A673 (cell line): ENCODE data around the gene HOXA3. TPM values are rescaled to one million over a fixed set of nuclear protein-coding genes. Genes with fewer than 3 reads are reported as not detected.

Experiments
- BruUV-seq: library from RNA; stranded (reverse); fragments of 400-500 nt; replicated peaks from 2 replicates; lab custom pipeline; 2021; lab: Mats Ljungman, UMichigan
- CTCF ChIA-PET: fragments of 300-600 bp; sonication (Branson Sonifier 250); formaldehyde crosslinking; loops from one replicate; lab custom pipeline; 2022; ENCODE audit warnings: antibody characterized with exemption; lab: Charles Lee
- POLR2A ChIA-PET: fragments of 300-600 bp; sonication (Branson Sonifier 250); formaldehyde crosslinking; loops from one replicate; lab custom pipeline; 2022; ENCODE audit warnings: antibody characterized with exemption; ENCODE audit not compliant: low non-redundant PET; lab: Charles Lee
- DNase-seq: peaks from one replicate; pipeline ENCODE4 v3.0.0-alpha.2; 2015; ENCODE audit warnings: low spot score
- H3K27ac ChIP-seq: fragments of 200-600 bp; sonication (generic); 2 replicates; pipeline ENCODE4 v1.5.1; 2016; ENCODE audit warnings: mixed run types, low read depth, mild to moderate bottlenecking, mixed read lengths, antibody characterized with exemption, low read length; ENCODE audit not compliant: poor library complexity, severe bottlenecking
- H3K27me3 ChIP-seq: fragments of 200-600 bp; sonication (generic); replicated peaks from 2 replicates; pipeline ENCODE4 v1.6.1; 2017; ENCODE audit warnings: mixed run types, low read depth, mild to moderate bottlenecking, mixed read lengths, antibody characterized with exemption, low read length; ENCODE audit not compliant: insufficient read depth, poor library complexity
- H3K36me3 ChIP-seq: fragments of 200-600 bp; sonication (generic); 2 replicates; pipeline ENCODE4 v1.6.1; 2016; ENCODE audit warnings: mixed run types, mild to moderate bottlenecking, mixed read lengths, antibody characterized with exemption, low read length; ENCODE audit not compliant: insufficient read depth, poor library complexity, severe bottlenecking
- H3K4me1 ChIP-seq: fragments of 200-600 bp; sonication (generic); 2 replicates; pipeline ENCODE4 v1.6.1; 2017; ENCODE audit warnings: mixed run types, mild to moderate bottlenecking, mixed read lengths, antibody characterized with exemption, low read length; ENCODE audit not compliant: insufficient read depth, poor library complexity, severe bottlenecking
- H3K4me3 ChIP-seq: fragments of 200-600 bp; sonication (generic); 2 replicates; pipeline ENCODE4 v1.5.1; 2016; ENCODE audit warnings: low read depth, mixed run types, mild to moderate bottlenecking, mixed read lengths, low read length; ENCODE audit not compliant: poor library complexity, severe bottlenecking
- H3K9me3 ChIP-seq: fragments of 200-600 bp; sonication (generic); 2 replicates; pipeline ENCODE4 v1.6.1; 2016; ENCODE audit warnings: mixed run types, low read depth, mild to moderate bottlenecking, mixed read lengths, antibody characterized with exemption, low read length; ENCODE audit not compliant: poor library complexity, severe bottlenecking
- EZH2 ChIP-seq: fragments of 200-600 bp; sonication (generic); IDR thresholded peaks from 2 replicates; pipeline ENCODE4 v1.6.1; 2017; ENCODE audit warnings: borderline replicate concordance, low read depth, mild to moderate bottlenecking, mixed read lengths, antibody characterized with exemption, low read length; ENCODE audit not compliant: poor library complexity, severe bottlenecking
- intact Hi-C: fragments of 100-400 bp; cut with micrococcal nuclease; formaldehyde crosslinking; loops from one replicate; pipeline ENCODE4 v1.10.0; 2022; ENCODE audit not compliant: unreplicated experiment
- total RNA-seq: library from RNA; stranded (reverse); gene quantifications from 2 replicates; pipeline ENCODE4 v1.2.3, GENCODE V29; 2021
- TF ChIP-seq, protein P1 (sequence below): fragments of 300-800, 200-600 bp; sonication (generic); conservative IDR thresholded peaks from 2 replicates; pipeline ENCODE4 v1.5.1; 2017; ENCODE audit warnings: low read depth, mild to moderate bottlenecking, antibody characterized with exemption, low read length, moderate library complexity, mixed read lengths

The HOXA3 gene
- total RNA-seq, 1 experiment from 2014 or later, result not detected

DNA sequence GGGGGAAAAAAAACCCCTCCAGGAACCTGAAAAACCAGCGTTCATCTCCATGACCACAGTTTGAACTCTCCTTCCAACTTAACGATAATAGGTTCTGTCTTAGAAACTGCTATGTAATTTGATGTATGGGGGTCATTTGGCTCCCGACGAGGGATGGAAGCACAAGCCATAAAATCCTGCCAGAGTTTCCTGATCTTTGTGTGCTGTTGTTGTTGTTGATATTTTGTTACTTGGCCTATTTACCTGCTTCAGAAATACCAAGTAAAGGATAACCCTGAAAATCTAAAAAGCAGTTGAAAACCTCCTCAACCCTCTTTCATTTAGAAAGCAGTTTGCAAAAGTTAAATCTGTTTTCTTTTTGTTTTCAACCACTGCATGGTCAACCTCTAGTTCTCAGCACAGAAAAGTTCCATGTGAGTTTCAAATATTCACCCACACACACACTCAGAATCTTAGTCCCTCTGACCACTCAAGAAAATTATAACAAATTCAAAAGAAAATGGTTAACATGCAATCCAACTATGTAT, 40.6 kb downstream of the HOXA3 start:
- no peaks in the 10 kb centered on the region for H3K4me1 ChIP-seq
- no peak overlapping the region for H3K4me3 ChIP-seq
- intact Hi-C loops, result no loop called here
- no peaks in the 10 kb centered on the region for H3K36me3 ChIP-seq
- TF ChIP-seq, protein P1, sequence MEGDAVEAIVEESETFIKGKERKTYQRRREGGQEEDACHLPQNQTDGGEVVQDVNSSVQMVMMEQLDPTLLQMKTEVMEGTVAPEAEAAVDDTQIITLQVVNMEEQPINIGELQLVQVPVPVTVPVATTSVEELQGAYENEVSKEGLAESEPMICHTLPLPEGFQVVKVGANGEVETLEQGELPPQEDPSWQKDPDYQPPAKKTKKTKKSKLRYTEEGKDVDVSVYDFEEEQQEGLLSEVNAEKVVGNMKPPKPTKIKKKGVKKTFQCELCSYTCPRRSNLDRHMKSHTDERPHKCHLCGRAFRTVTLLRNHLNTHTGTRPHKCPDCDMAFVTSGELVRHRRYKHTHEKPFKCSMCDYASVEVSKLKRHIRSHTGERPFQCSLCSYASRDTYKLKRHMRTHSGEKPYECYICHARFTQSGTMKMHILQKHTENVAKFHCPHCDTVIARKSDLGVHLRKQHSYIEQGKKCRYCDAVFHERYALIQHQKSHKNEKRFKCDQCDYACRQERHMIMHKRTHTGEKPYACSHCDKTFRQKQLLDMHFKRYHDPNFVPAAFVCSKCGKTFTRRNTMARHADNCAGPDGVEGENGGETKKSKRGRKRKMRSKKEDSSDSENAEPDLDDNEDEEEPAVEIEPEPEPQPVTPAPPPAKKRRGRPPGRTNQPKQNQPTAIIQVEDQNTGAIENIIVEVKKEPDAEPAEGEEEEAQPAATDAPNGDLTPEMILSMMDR, result no peak
- no peak for TF ChIP-seq EZH2
- H3K9me3 ChIP-seq, result no peaks in the 10 kb centered on the region
- ChIA-PET POLR2A (no interaction called here), CTCF (no interaction called here)
- H3K27ac ChIP-seq, result no peak overlapping the region
- DNase-seq, result no peak
- H3K27me3 ChIP-seq, result peaks cover 97% of the 10 kb centered on the region
- BruUV-seq, result no TSS peak

DNA sequence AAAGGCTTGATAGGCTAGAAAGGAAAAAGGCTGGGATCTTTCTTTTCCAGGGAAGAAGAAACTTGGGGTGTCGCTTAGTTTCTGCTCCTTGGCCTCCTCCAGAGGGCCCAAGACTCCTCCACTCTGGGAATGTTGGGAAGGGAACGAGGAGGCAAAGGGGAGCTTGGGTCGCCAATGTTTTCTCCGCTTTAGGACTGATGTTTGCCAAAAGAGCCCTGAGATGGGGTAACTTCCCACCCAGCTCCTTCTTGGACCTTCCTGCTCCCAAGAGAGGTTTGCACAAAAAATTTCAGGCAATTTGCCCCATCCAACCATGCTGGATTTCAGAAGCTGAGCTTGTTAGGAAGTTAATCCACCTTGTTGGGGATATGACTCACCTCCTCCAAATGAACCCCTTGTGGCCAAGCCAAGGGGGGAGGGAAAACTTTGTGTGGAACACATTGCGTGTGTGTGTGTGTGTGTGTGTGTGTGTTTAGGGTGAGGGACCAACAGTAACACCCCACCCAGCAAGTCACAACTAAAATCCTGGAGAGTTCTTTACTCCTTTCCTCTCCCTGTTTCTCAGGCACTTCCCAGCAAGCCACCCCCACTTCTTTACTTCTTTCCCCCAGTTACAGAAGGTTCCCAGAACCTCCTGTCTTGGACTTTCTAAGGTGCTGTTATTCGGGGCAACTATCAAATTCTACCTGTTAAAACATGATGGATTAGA, 41.2 kb downstream of the HOXA3 start:
- intact Hi-C loops, result no loop called here
- H3K36me3 ChIP-seq, result no peaks in the 10 kb centered on the region
- ChIA-PET POLR2A (no interaction called here), CTCF (no interaction called here)
- H3K27me3 ChIP-seq, result peaks cover 97% of the 10 kb centered on the region
- H3K9me3 ChIP-seq, result no peaks in the 10 kb centered on the region
- no peak overlapping the region for H3K4me3 ChIP-seq
- no peak overlapping the region for H3K27ac ChIP-seq
- no TSS peak for BruUV-seq
- no peaks in the 10 kb centered on the region for H3K4me1 ChIP-seq
- TF ChIP-seq, protein P1, result no peak
- DNase-seq, result no peak

DNA sequence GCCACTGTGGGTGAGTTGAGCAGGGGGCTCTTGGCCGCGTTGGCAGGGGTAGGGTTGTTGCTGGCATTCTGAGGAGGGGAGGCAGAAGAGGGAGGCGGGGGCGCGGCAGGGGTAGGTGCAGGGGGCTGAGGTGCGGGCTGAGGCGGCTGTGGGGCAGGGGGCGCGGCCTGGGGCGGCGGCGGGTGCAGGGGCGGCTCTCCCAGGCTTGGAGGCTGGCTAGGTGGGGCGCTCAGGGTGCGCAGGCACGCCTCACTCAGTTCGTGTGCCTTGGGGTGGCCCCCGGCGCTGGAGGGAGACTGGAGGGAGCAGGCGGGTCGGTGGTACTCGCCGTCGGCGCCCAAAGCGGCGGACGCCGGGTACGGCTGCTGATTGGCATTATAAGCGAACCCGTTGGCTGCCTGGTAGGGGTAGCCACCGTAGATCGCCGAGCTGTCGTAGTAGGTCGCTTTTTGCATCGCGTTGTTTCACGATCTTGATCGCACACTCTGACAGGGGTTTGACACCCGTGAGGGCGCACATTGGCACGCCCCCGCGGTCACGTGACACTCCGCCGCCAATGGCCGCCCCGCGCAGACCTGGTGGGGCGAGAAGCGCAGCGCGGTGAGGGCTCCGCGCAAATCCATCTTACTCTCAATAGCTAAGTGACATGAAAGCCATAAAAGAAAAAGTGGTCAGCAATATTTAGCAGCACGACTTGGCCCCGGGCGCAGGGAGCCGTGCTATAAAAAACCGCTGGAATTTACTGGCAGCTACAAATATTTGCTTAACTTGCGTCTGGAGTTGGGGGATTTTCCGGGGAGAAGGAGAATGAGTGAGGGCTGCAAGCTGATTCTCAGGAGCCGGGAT, 42.0 kb downstream of the HOXA3 start:
- Histone ChIP-seq H3K9me3 (no peaks in the 10 kb centered on the region), H3K27ac (no peak overlapping the region), H3K4me1 (no peaks in the 10 kb centered on the region), H3K36me3 (no peaks in the 10 kb centered on the region), H3K27me3 (peaks cover 97% of the 10 kb centered on the region), H3K4me3 (no peak overlapping the region)
- intact Hi-C loops, result no loop called here
- DNase-seq, result no peak
- BruUV-seq, result no TSS peak
- ChIA-PET CTCF (no interaction called here), POLR2A (no interaction called here)
- TF ChIP-seq, protein P1, result no peak
- TF ChIP-seq EZH2, result no peak
